Measurements from ENCODE around the gene CLDN5.

DNA sequence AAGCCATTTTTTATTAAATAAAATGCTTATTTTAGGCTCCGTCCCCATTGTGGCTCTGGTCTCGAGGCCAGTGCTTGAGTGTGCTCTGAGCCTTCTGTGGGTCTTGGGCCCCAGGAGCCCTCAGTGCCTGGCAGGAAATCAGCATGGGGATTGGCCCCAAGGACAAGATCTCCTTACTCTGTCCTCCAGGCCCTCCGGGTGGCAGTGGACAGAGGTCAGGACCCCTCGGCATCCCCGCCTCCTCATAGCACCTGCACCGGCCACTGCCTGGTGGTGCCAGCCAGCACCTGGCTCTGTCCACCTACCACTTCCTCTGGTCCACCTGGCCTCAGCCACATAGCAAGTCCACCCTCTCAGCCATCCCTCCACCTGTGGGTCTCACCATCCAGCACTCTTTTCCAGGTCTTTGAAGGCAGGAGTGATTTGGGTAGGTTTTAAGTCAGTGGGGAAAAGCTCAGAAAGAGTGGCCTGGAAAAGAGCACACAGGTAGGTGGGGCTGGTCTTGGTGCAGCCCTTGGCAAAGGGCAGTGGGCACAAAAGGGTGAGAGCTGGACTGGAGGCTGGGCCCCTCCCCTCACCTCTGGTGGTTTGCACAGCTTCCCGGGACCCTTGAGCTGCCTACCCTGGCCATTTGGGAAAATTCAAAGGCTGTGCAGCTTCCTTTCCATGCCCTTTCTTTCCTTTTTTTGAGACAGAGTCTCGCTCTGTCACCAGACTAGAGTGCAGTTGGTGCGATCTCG is 3.5 kb downstream of the CLDN5 start:
- TF ChIP-seq, protein P1, sequence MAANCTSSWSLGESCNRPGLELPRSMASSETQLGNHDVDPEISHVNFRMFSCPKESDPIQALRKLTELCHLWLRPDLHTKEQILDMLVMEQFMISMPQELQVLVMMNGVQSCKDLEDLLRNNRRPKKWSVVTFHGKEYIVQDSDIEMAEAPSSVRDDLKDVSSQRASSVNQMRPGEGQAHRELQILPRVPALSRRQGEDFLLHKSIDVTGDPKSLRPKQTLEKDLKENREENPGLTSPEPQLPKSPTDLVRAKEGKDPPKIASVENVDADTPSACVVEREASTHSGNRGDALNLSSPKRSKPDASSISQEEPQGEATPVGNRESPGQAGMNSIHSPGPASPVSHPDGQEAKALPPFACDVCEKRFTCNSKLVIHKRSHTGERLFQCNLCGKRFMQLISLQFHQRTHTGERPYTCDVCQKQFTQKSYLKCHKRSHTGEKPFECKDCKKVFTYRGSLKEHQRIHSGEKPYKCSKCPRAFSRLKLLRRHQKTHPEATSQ (tag by site-specific recombination; IDR thresholded peaks at IDR 0.05) = no peak
- TF ChIP-seq, protein P2, sequence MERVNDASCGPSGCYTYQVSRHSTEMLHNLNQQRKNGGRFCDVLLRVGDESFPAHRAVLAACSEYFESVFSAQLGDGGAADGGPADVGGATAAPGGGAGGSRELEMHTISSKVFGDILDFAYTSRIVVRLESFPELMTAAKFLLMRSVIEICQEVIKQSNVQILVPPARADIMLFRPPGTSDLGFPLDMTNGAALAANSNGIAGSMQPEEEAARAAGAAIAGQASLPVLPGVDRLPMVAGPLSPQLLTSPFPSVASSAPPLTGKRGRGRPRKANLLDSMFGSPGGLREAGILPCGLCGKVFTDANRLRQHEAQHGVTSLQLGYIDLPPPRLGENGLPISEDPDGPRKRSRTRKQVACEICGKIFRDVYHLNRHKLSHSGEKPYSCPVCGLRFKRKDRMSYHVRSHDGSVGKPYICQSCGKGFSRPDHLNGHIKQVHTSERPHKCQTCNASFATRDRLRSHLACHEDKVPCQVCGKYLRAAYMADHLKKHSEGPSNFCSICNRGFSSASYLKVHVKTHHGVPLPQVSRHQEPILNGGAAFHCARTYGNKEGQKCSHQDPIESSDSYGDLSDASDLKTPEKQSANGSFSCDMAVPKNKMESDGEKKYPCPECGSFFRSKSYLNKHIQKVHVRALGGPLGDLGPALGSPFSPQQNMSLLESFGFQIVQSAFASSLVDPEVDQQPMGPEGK (tag by site-specific recombination; IDR thresholded peaks at IDR 0.05) = no peak
- TF ChIP-seq ZNF560 (tag by site-specific recombination; IDR thresholded peaks at IDR 0.05; ENCODE audit: borderline replicate concordance) = no peak
- TF ChIP-seq ZFP41 (tag by site-specific recombination; IDR thresholded peaks at IDR 0.05; ENCODE audit: borderline replicate concordance) = no peak
- TF ChIP-seq, protein P3, sequence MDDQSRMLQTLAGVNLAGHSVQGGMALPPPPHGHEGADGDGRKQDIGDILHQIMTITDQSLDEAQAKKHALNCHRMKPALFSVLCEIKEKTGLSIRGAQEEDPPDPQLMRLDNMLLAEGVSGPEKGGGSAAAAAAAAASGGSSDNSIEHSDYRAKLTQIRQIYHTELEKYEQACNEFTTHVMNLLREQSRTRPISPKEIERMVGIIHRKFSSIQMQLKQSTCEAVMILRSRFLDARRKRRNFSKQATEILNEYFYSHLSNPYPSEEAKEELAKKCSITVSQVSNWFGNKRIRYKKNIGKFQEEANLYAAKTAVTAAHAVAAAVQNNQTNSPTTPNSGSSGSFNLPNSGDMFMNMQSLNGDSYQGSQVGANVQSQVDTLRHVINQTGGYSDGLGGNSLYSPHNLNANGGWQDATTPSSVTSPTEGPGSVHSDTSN (CRISPR knock-in tag; IDR thresholded peaks at IDR 0.05) = no peak
- no peak for TF ChIP-seq KLF9 (tag by site-specific recombination; IDR thresholded peaks at IDR 0.05; ENCODE audit: low read depth)
- no peak for TF ChIP-seq ZFP37 (tag by site-specific recombination; IDR thresholded peaks at IDR 0.05)
- TF ChIP-seq, protein P4, sequence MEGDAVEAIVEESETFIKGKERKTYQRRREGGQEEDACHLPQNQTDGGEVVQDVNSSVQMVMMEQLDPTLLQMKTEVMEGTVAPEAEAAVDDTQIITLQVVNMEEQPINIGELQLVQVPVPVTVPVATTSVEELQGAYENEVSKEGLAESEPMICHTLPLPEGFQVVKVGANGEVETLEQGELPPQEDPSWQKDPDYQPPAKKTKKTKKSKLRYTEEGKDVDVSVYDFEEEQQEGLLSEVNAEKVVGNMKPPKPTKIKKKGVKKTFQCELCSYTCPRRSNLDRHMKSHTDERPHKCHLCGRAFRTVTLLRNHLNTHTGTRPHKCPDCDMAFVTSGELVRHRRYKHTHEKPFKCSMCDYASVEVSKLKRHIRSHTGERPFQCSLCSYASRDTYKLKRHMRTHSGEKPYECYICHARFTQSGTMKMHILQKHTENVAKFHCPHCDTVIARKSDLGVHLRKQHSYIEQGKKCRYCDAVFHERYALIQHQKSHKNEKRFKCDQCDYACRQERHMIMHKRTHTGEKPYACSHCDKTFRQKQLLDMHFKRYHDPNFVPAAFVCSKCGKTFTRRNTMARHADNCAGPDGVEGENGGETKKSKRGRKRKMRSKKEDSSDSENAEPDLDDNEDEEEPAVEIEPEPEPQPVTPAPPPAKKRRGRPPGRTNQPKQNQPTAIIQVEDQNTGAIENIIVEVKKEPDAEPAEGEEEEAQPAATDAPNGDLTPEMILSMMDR (tag by site-specific recombination; IDR thresholded peaks at IDR 0.05) = no peak
